Lower lobe of right lung (tissue), 2 donors: ENCODE data around the gene NRCAM. TPM values are rescaled to one million over a fixed set of nuclear protein-coding genes. Genes with fewer than 3 reads are reported as not detected.

ENCODE experiments used
- ATAC-seq, 2 donors: fragments of 200-7000 bp; cut with Tn5 transposase; one replicate each; pipeline ENCODE4 v1.9.1; 2020 to 2022; ENCODE audit warnings: mild to moderate bottlenecking in 2 of 2, moderate library complexity in 2 of 2
- DNase-seq: peaks from one replicate; pipeline ENCODE4 v3.0.0-alpha.2; 2020
- H3K27ac ChIP-seq: fragments of 200-600 bp; one replicate; pipeline ENCODE4 v1.8.0; 2022
- H3K27me3 ChIP-seq: fragments of 200-600 bp; one replicate; pipeline ENCODE4 v1.8.0; 2022; ENCODE audit warnings: low read depth
- H3K36me3 ChIP-seq: fragments of 200-600 bp; one replicate; pipeline ENCODE4 v1.8.0; 2022; ENCODE audit warnings: mild to moderate bottlenecking
- H3K4me1 ChIP-seq: fragments of 200-600 bp; one replicate; pipeline ENCODE4 v1.8.0; 2022
- H3K4me3 ChIP-seq: fragments of 200-600 bp; one replicate; pipeline ENCODE4 v1.8.0; 2022; ENCODE audit warnings: mild to moderate bottlenecking
- H3K9me3 ChIP-seq: fragments of 200-600 bp; one replicate; pipeline ENCODE4 v1.8.0; 2022
- intact Hi-C: fragments of 100-400 bp; cut with DNase I; formaldehyde crosslinking; loops from one replicate; pipeline ENCODE4 v1.11.0; 2022
- total RNA-seq: library from RNA; stranded (reverse); fragmentation: NEBNext Ultra II Directional; extraction: Animal tissue kit (Norgen Biotek cat#: 25700); gene quantifications from one replicate; pipeline ENCODE4 v1.2.1, GENCODE V29; 2021
- TF ChIP-seq, protein P1 (sequence below): fragments of 200-600 bp; IDR thresholded peaks from one replicate; pipeline ENCODE4 v1.8.0; 2022; ENCODE audit warnings: antibody characterized with exemption, mild to moderate bottlenecking
- donor health status: DM: no; HTN: yes; CAD: no; lungs with severe emphysema.

NRCAM gene
- total RNA-seq, 1 donor from 2014 or later = 2.6 TPM

DNA sequence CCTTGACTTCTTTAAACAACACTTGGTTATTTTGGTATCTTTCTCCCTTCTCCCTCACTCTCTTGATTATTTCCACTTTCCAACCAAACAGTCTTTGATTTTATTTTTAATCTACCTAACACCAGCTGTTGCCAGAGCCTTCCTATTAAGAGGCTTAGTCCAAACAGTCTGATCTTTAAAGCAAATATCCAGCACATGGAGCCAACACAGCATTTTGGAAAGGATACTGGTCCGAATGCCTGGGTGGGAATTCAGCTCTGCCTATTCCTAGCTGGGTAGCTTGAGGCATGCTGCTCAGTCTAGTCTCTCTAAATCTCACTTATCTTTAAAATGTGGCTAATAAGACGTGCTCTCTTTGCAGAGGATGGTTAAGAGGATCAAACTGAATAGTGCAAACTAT, 129.3 kb downstream of the NRCAM start:
- Histone ChIP-seq H3K27me3 (no peaks in the 10 kb centered on the region), H3K9me3 (no peaks in the 10 kb centered on the region), H3K4me3 (no peak overlapping the region), H3K36me3 (no peaks in the 10 kb centered on the region), H3K4me1 (no peaks in the 10 kb centered on the region), H3K27ac (no peak overlapping the region)
- intact Hi-C loops = no loop called here
- ATAC-seq (no peak), DNase-seq (no peak)
- TF ChIP-seq, protein P1, sequence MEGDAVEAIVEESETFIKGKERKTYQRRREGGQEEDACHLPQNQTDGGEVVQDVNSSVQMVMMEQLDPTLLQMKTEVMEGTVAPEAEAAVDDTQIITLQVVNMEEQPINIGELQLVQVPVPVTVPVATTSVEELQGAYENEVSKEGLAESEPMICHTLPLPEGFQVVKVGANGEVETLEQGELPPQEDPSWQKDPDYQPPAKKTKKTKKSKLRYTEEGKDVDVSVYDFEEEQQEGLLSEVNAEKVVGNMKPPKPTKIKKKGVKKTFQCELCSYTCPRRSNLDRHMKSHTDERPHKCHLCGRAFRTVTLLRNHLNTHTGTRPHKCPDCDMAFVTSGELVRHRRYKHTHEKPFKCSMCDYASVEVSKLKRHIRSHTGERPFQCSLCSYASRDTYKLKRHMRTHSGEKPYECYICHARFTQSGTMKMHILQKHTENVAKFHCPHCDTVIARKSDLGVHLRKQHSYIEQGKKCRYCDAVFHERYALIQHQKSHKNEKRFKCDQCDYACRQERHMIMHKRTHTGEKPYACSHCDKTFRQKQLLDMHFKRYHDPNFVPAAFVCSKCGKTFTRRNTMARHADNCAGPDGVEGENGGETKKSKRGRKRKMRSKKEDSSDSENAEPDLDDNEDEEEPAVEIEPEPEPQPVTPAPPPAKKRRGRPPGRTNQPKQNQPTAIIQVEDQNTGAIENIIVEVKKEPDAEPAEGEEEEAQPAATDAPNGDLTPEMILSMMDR = no peak

DNA sequence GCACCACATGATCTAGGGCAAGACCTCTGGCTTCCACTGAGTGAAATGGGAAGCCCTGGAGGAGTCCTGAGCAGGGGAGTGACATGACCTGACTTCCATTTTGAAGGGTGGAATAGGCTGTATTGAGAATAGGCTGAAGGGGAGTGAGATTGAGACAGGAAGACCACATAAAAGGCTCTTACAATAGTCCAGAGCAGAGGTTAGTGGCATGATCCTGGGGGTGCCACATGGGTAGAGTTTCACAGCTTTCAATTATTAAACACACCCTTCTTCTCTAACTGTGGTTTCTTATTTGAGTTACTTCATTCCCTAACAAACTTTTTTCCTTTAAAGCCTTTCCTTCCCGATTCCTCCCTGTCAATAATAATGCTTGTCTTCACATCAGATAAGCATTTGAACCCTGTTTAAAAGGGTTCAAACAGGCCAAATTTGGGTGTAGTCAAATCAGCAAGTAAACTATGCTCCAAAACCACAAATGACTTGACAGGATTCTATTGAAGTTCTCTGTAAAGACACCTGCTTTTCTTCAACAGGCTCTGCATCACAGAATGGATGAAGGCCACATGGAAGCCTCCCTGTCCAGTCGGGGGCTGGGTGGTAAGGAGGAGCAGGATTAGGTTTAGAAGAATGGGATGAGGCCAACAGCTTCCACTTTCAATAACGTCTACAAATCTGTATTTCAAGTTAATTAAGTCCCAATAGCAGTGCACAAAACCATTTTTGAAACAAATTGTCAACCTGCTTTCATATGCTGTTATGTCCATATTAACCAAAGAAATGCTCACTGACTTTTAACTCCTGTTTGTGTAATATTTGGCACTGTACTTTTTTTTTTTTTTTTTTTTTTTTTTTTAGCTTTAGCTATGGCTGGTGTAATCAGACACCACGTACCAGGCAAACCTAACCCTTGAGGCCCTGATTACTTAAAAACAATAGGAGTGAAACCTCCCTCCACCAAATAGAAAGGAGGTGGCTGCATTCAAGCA, 131.9 kb downstream of the NRCAM start:
- intact Hi-C loops = no loop called here
- Histone ChIP-seq H3K4me1 (no peaks in the 10 kb centered on the region), H3K9me3 (no peaks in the 10 kb centered on the region), H3K27me3 (no peaks in the 10 kb centered on the region), H3K27ac (no peak overlapping the region), H3K36me3 (no peaks in the 10 kb centered on the region), H3K4me3 (no peak overlapping the region)
- no peak for DNase-seq
- ATAC-seq = no peak
- TF ChIP-seq, protein P1 = no peak

DNA sequence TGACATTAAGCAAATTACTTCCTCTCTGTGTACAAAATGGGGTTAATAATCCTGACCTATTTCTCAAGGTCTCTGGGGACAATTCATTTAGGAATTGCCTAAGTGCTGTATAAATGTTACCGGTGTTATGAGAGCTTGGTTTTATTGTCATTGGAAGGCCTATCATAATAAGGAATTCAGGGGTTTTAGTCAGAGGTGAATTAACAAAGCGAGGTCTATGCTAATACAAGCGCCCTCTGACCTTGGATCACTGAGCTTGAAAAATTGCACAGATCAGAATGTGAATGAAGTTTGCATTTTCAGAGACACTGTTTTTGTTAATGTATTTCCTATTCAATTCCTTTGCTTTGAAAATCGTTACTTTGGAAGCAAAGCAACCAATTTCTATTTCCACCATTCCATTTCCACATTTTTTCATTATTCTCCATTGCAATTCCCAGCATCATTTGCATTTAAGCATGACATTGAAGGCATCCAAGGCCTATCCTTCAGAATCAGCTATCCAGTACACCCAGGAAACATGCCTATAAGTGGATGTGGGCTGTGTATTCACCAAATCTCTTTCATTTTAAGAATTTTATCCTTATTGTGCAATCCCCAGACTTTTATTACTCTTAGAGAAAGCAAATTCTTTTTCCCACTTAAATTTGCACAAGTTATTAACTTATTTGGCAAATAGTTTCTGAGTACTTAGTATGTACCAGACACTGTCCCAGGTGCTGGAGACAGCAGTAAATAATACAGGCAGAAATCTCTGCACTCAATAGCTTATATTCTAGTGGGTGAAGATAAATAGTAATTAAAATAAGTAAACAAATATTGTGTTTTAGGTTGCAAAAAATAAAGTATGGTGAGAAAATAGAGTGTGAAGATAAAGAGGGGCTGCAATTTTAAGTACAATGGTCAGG, 133.1 kb downstream of the NRCAM start:
- no peaks in the 10 kb centered on the region for H3K4me1 ChIP-seq
- TF ChIP-seq, protein P1 = no peak
- H3K27me3 ChIP-seq = no peaks in the 10 kb centered on the region
- intact Hi-C loops = no loop called here
- no peaks in the 10 kb centered on the region for H3K36me3 ChIP-seq
- H3K27ac ChIP-seq = no peak overlapping the region
- H3K4me3 ChIP-seq = no peak overlapping the region
- no peak for DNase-seq
- no peaks in the 10 kb centered on the region for H3K9me3 ChIP-seq
- ATAC-seq = no peak

DNA sequence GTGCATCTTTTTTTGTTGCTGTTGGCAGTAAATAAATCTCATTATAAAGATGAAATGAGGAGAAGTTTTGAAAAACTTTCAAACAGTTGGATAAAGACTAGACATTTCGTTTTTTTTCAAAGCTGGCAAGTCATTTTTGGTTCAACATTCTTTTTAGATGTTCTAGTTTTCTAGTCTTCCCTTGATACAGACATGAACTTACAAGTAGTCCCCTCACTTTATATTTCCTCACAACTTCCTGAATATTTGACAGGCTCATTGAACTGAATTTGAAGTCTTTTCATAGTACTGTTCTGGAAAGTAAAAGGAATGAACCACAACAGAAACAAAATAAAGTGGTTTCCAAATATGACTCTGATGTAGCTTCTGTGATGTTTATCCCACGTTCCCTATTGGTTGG, 134.2 kb downstream of the NRCAM start:
- Histone ChIP-seq H3K4me1 (no peaks in the 10 kb centered on the region), H3K9me3 (no peaks in the 10 kb centered on the region), H3K27me3 (no peaks in the 10 kb centered on the region), H3K4me3 (no peak overlapping the region), H3K27ac (no peak overlapping the region), H3K36me3 (no peaks in the 10 kb centered on the region)
- DNase-seq (no peak), ATAC-seq (no peak)
- TF ChIP-seq, protein P1 = no peak
- intact Hi-C loops = no loop called here

DNA sequence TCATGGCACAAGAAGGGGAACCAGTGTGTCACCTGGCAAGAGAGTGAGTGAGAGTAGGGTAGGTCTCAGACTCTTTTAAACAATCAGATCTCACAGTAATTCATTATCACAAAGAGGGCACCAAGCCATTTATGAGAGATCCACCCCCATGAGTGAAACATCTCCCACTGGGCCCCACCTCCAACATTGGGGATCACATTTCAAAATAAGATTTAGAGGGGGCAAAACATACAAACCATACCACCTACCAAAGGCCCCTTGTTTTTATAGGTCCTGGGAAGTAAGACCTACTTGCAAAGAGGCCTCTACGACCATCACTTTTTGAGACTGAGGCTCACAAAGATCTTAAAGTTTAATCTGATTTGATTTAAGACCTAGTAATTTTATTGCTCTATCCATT, 134.9 kb downstream of the NRCAM start:
- Histone ChIP-seq H3K9me3 (no peaks in the 10 kb centered on the region), H3K36me3 (no peaks in the 10 kb centered on the region), H3K27me3 (no peaks in the 10 kb centered on the region), H3K4me3 (no peak overlapping the region), H3K4me1 (no peaks in the 10 kb centered on the region), H3K27ac (no peak overlapping the region)
- intact Hi-C loops = no loop called here
- ATAC-seq = no peak
- TF ChIP-seq, protein P1 = no peak
- DNase-seq = no peak
